ENCODE data around the gene KY. TPM values are rescaled to one million over a fixed set of nuclear protein-coding genes. Genes with fewer than 3 reads are reported as not detected.

The KY gene
- total RNA-seq, 1 donor from 2014 or later = 0.04 TPM

- Histone ChIP-seq H3K4me3 (ENCODE audit: low read depth, low read length) (no peak overlapping the region), H3K27me3 (ENCODE audit: control insufficient read depth, insufficient read depth, low read length) (no peaks in the 10 kb centered on the region), H3K36me3 (ENCODE audit: control insufficient read depth, insufficient read depth, low read length) (no peaks in the 10 kb centered on the region)
- no peak for DNase-seq (ENCODE audit: low read depth)
- TF ChIP-seq CTCF (IDR thresholded peaks at IDR 0.05; ENCODE audit: insufficient read depth, low read length, poor library complexity, severe bottlenecking) = no peak
These were observed 46.9 kb downstream of the KY start for GRCh38 chr3:134603956-134604355.

GRCh38 chr3:134603480-134603879 is 47.3 kb downstream of the KY start:
- H3K27me3 ChIP-seq (ENCODE audit: control insufficient read depth, insufficient read depth, low read length) = no peaks in the 10 kb centered on the region
- no peaks in the 10 kb centered on the region for H3K36me3 ChIP-seq (ENCODE audit: control insufficient read depth, insufficient read depth, low read length)
- TF ChIP-seq CTCF (IDR thresholded peaks at IDR 0.05; ENCODE audit: insufficient read depth, low read length, poor library complexity, severe bottlenecking) = no peak
- no peak overlapping the region for H3K4me3 ChIP-seq (ENCODE audit: low read depth, low read length)
- no peak for DNase-seq (ENCODE audit: low read depth)

- no peak overlapping the region for H3K4me3 ChIP-seq (ENCODE audit: low read depth, low read length)
- no peak for DNase-seq (ENCODE audit: low read depth)
- TF ChIP-seq CTCF (IDR thresholded peaks at IDR 0.05; ENCODE audit: insufficient read depth, low read length, poor library complexity, severe bottlenecking) = no peak
- H3K27me3 ChIP-seq (ENCODE audit: control insufficient read depth, insufficient read depth, low read length) = no peaks in the 10 kb centered on the region
- H3K36me3 ChIP-seq (ENCODE audit: control insufficient read depth, insufficient read depth, low read length) = no peaks in the 10 kb centered on the region
These were observed 48.4 kb downstream of the KY start for GRCh38 chr3:134602440-134602814.

GRCh38 chr3:134601539-134602439 is 49.0 kb downstream of the KY start:
- Histone ChIP-seq H3K36me3 (ENCODE audit: control insufficient read depth, insufficient read depth, low read length) (no peaks in the 10 kb centered on the region), H3K27me3 (ENCODE audit: control insufficient read depth, insufficient read depth, low read length) (no peaks in the 10 kb centered on the region), H3K4me3 (ENCODE audit: low read depth, low read length) (no peak overlapping the region)
- DNase-seq (ENCODE audit: low read depth) = no peak
- TF ChIP-seq CTCF (IDR thresholded peaks at IDR 0.05; ENCODE audit: insufficient read depth, low read length, poor library complexity, severe bottlenecking) = no peak

- no peak overlapping the region for H3K4me3 ChIP-seq (ENCODE audit: low read depth, low read length)
- no peak for DNase-seq (ENCODE audit: low read depth)
- peak; percentile 98 for TF ChIP-seq CTCF (IDR thresholded peaks at IDR 0.05; ENCODE audit: insufficient read depth, low read length, poor library complexity, severe bottlenecking)
- no peaks in the 10 kb centered on the region for H3K27me3 ChIP-seq (ENCODE audit: control insufficient read depth, insufficient read depth, low read length)
- no peaks in the 10 kb centered on the region for H3K36me3 ChIP-seq (ENCODE audit: control insufficient read depth, insufficient read depth, low read length)
These were observed 49.9 kb downstream of the KY start for GRCh38 chr3:134600685-134601463.

Data from kidney epithelial cell (primary cell).